HepG2 (cell line): ENCODE measurements around the gene TMEM62. TPM values are rescaled to one million over a fixed set of nuclear protein-coding genes. Genes with fewer than 3 reads are reported as not detected.

ENCODE experiments used
- FOSL2 ChIP-seq: sonication (generic); formaldehyde crosslinking; IDR thresholded peaks from 2 replicates; pipeline ENCODE4 v1.4.0; 2020; ENCODE audit warnings: missing genetic modification reagents
- RBM39 ChIP-seq: fragments of 200-400 bp; formaldehyde crosslinking; IDR thresholded peaks from one replicate; pipeline ENCODE4 v1.6.1; 2018; ENCODE audit warnings: antibody characterized with exemption, mild to moderate bottlenecking, low read depth, low read length; ENCODE audit not compliant: poor library complexity, severe bottlenecking
- ZBTB40 ChIP-seq, 2 experiments: fragments of 450-650 bp in 1 of 2; sonication (generic) in 1 of 2; formaldehyde crosslinking in 1 of 2; IDR thresholded peaks; 2 replicates each; pipeline versions ENCODE4 v1.6.1 to v1.8.0; 2016 to 2022; ENCODE audit warnings: antibody characterized with exemption in 1 of 2, mild to moderate bottlenecking in 1 of 2, missing genetic modification reagents in 1 of 2
- ZNF446 ChIP-seq: sonication (generic); formaldehyde crosslinking; IDR thresholded peaks from 2 replicates; pipeline ENCODE4 v1.5.0; 2020; ENCODE audit warnings: mild to moderate bottlenecking, missing genetic modification reagents
- polyA plus RNA-seq, 8 experiments: library from polyadenylated mRNA; depleted of rRNA in 3 of 8; stranded (reverse) in 7 of 8; unstranded in 1 of 8; fragments of >200 nt; fragmentation: Illumina TruSeq in 4 of 8; extraction: Trizol in 4 of 8; gene quantifications; 2 replicates each; pipeline versions ENCODE4 v1.2.1 to v1.2.3, GENCODE V29; 2011 to 2016; ENCODE audit warnings: low read depth in 4 of 8, missing spikeins in 1 of 8, mixed read lengths in 1 of 8; ENCODE audit not compliant: insufficient read depth in 1 of 8
- total RNA-seq, 5 experiments: library from RNA; depleted of rRNA; stranded (reverse); fragments of >200 nt; fragmentation: Illumina TruSeq; extraction: Trizol; gene quantifications; 2 replicates each; pipeline ENCODE4 v1.2.3, GENCODE V29; 2016; ENCODE audit warnings: low read depth in 1 of 5

The TMEM62 gene
- total and polyA plus RNA-seq, 2 of the 13 experiments (the other 11 are each of a cell fraction or from before 2014, with no cell fraction given), result 14.2 to 20.9 TPM

GRCh38 chr15:43111354-43111753, 22.0 kb upstream of the TMEM62 start (continued):
- TF ChIP-seq ZBTB40 (IDR thresholded peaks at IDR 0.05) (no peak), ZBTB40 (CRISPR knock-in tag; IDR thresholded peaks at IDR 0.05) (no peak), FOSL2 (CRISPR knock-in tag) (no peak), RBM39 (no peak), ZNF446 (CRISPR knock-in tag) (no peak)
